Lung (tissue), 12 donors: Measurements from ENCODE around the gene GAPDHS. TPM values are rescaled to one million over a fixed set of nuclear protein-coding genes. Genes with fewer than 3 reads are reported as not detected.

Experiments
- ATAC-seq: fragments of 200-7000 bp; cut with Tn5 transposase; one replicate; pipeline ENCODE4 v1.9.1; 2020; ENCODE audit warnings: moderate number of reproducible peaks; ENCODE audit not compliant: insufficient read depth, low FRiP score
- DNase-seq, 3 donors: peaks; one replicate each; pipeline ENCODE4 v3.0.0-alpha.2; 2013 to 2017
- H3K27ac ChIP-seq, 2 donors: one replicate each; pipeline ENCODE4 v1.5.1; 2013; ENCODE audit warnings: mild to moderate bottlenecking in 2 of 2, moderate library complexity in 2 of 2, control low read depth in 1 of 2, inconsistent platforms in 1 of 2, low read depth in 1 of 2, low read length in 1 of 2
- H3K27me3 ChIP-seq, 3 donors: one replicate each; pipeline ENCODE4 v1.5.1; 2013; ENCODE audit warnings: low read length in 2 of 3; ENCODE audit not compliant: control insufficient read depth in 3 of 3, insufficient read depth in 3 of 3
- H3K36me3 ChIP-seq, 4 donors: one replicate each; pipeline ENCODE4 v1.5.1; 2013; ENCODE audit warnings: low read length in 4 of 4, mild to moderate bottlenecking in 1 of 4, moderate library complexity in 1 of 4; ENCODE audit not compliant: control insufficient read depth in 4 of 4, insufficient read depth in 4 of 4
- H3K4me1 ChIP-seq, 5 donors: one replicate each; pipeline ENCODE4 v1.5.1; 2013; ENCODE audit warnings: low read length in 5 of 5, mild to moderate bottlenecking in 2 of 5, moderate library complexity in 1 of 5; ENCODE audit not compliant: control insufficient read depth in 5 of 5, insufficient read depth in 5 of 5
- H3K4me3 ChIP-seq: one replicate; pipeline ENCODE4 v1.5.1; 2013; ENCODE audit warnings: mild to moderate bottlenecking, control low read depth, moderate library complexity
- H3K9ac ChIP-seq, 2 donors: one replicate each; pipeline ENCODE4 v1.5.1; 2013; ENCODE audit warnings: low read length in 2 of 2, control low read depth in 1 of 2; ENCODE audit not compliant: insufficient read depth in 1 of 2
- H3K9me3 ChIP-seq, 4 donors: one replicate each; pipeline ENCODE4 v1.5.1; 2013; ENCODE audit warnings: low read length in 3 of 4, mild to moderate bottlenecking in 1 of 4, moderate library complexity in 1 of 4; ENCODE audit not compliant: control insufficient read depth in 4 of 4, insufficient read depth in 3 of 4
- CTCF ChIP-seq: IDR thresholded peaks from 2 replicates; pipeline ENCODE4 v1.5.1; 2012; ENCODE audit warnings: mild to moderate bottlenecking; ENCODE audit errors: control extremely low read depth, extremely low read depth
- WGBS, 2 donors: extraction: QIAGEN DNeasy Blood & Tissue Kit; methylation state at CpG; one replicate each; pipeline ENCODE4 v1.1.7; 2013; 5-methylcytosine and 5-hydroxymethylcytosine counted together
- polyA plus RNA-seq, 2 donors: library from polyadenylated mRNA; stranded (reverse); fragments of 200-250 nt; gene quantifications; one replicate each; pipeline ENCODE4 v1.2.1, GENCODE V29; 2013
- total RNA-seq, 2 donors: library from RNA; depleted of rRNA in 1 of 2; stranded (reverse); fragments of >200 nt in 1 of 2; gene quantifications; one replicate each; pipeline ENCODE4 v1.2.1, GENCODE V29; 2014 to 2021
- donor health status: control.
- donor health status: control.
- donor health status: Bipolar disorder and iron deficiency.
- donor health status: healthy.
- donor health status: DM: yes; HTN: yes; CAD: no.

Gene GAPDHS
- total and polyA plus RNA-seq, 4 donors: not detected

- H3K9ac ChIP-seq: no peak overlapping the region
- H3K27me3 ChIP-seq: peaks cover under 1 to 9% (median 4%) of the 10 kb centered on the region in 3 donors
- no peaks in the 10 kb centered on the region for H3K36me3 ChIP-seq
- ATAC-seq: no peak
- WGBS, 2 donors: 72 to 79% methylated on average over 4 of the region's 4 CpGs
- no peaks in the 10 kb centered on the region for H3K4me1 ChIP-seq
- DNase-seq: no peak
- no peak overlapping the region for H3K27ac ChIP-seq
- H3K4me3 ChIP-seq: no peak overlapping the region
- H3K9me3 ChIP-seq: no peaks in the 10 kb centered on the region
- no peak for TF ChIP-seq CTCF
Measured at GRCh38 chr19:35525873-35526272, 7.4 kb upstream of the GAPDHS start.

- ATAC-seq (no peak), DNase-seq (no peak)
- peaks cover 3 to 28% (median 8%) of the 10 kb centered on the region in 3 donors for H3K27me3 ChIP-seq
- H3K9me3 ChIP-seq: no peaks in the 10 kb centered on the region
- H3K27ac ChIP-seq: no peak within 1 kb of the TSS
- H3K4me3 ChIP-seq: no peak within 1 kb of the TSS
- no peak within 1 kb of the TSS for H3K9ac ChIP-seq
- 78 to 89% methylated on average over 11 of the region's 11 CpGs for WGBS, 2 donors
- no peak for TF ChIP-seq CTCF
- no peaks in the 10 kb centered on the region for H3K36me3 ChIP-seq
- H3K4me1 ChIP-seq: peaks cover 0 to 2% (median 0%) of the 10 kb centered on the region in 5 donors
Measured at GRCh38 chr19:35528218-35529038, 4.8 kb upstream of the GAPDHS start, which contains the start of gene SBSN. TSS of gene SBSN (minus strand) at chr19:35528311. CDS start at chr19:35528281, 30 bp downstream.

DNA sequence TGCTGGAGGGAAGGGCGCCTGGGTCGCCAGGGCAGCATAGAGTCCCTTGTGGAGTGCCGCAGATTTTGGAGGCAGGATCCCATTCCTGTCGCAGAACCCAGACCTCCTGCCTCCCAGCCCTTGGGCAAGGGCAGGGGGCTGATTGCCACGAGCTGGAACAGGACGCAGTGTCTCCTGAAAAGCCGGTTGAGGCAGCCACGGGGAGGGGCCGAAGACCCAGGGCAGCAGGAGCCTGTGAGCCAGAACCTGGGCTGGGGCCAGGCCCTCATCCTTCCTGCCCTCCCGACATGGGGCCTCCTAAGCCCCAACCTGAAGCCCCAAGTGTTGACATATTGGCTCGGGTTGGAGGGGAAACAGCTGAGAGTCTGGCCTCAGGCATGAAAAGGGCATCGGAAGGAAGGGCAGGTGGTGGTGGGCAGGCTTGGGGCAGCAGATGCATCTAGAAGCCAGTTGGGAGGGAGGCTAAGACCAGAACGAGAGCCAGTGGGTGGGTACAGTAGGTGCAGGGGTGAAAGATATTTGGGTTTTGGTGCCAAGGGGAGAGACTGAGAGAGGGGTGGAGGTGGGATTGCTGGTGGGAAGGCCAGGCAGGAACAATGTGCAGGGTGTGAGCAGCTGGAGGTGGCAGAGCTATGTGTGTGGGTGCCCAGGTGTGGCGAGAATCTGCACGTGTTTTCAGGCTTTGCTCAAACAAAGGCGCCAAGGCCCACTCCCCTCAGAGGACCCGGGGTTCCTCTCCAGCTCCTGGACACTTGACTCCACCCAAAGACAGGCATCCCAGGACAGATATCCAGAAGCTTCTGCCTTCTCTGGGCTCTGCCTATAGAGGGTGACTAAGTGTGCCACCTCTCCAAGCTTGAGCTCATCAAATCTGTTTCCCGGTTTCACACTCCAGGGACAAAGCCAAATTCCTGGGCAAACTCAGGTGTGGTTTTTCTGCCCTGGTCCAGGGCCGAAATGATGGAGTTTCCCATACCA, 3.7 kb upstream of the GAPDHS start:
- peak in 2 of 3 donors; percentile 26 to 28 for DNase-seq
- H3K27me3 ChIP-seq: peaks cover 3 to 33% (median 12%) of the 10 kb centered on the region in 3 donors
- H3K36me3 ChIP-seq: no peaks in the 10 kb centered on the region

More for the DNA sequence above, 3.7 kb upstream of the GAPDHS start:
- TF ChIP-seq CTCF: no peak
- no peaks in the 10 kb centered on the region for H3K9me3 ChIP-seq
- H3K4me3 ChIP-seq: no peak overlapping the region
- no peak overlapping the region for H3K9ac ChIP-seq
- no peak overlapping the region for H3K27ac ChIP-seq
- no peak for ATAC-seq
- H3K4me1 ChIP-seq: peaks cover 0 to 7% (median 5%) of the 10 kb centered on the region in 5 donors
- WGBS, 2 donors: 41 to 42% methylated on average over 19 of the region's 19 CpGs
